HG03064 (cell line): ENCODE results near the gene ELMO2.
"Not testable (repeated sequence)": the region's sequence is repeated elsewhere in the genome, so short reads cannot be mapped to it uniquely, and the experiment has no call there.

Experiments used
- ATAC-seq: cut with Tn5 transposase; IDR thresholded peaks from one replicate; pipeline ENCODE4 v1.9.1; 2021; ENCODE audit warnings: low read depth; ENCODE audit not compliant: unreplicated experiment

ELMO2 gene

GRCh38 chr20:46407671-46407996 is 1.2 kb upstream of the ELMO2 start:
- no peak for ATAC-seq

DNA sequence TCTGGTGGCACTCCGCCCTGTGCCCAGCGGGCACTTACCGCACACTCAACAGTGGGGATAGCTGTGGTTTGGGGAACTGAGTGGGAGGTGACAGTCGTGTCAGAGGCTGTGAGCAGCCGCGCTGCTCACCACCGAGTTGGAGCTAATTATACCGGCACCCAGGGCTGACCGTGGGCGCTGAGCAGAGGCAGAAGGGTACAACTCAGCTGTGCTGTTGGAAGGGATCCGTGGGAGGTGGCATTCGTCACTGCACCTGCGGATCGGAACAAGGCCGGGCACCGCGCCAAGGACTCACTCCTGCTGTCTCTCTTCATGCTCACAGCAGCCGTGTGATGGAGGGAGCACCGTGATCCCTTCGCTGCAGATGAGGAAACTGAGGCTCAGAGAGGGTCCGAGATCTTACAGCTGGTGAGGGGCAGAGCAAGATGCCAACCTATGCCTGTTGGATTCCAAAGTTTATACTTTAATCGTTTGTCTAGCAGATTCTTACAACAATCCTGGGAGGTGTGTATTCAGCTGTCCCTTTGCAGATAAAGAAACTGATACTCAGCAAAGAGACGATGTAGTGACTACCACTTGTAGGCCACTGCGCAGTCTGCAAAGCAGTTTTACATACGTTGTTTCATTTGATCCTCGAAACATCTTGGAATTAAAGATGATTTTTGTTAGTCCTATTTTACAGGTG is 713 bp upstream of the ELMO2 start:
- peak; percentile 32 for ATAC-seq

DNA sequence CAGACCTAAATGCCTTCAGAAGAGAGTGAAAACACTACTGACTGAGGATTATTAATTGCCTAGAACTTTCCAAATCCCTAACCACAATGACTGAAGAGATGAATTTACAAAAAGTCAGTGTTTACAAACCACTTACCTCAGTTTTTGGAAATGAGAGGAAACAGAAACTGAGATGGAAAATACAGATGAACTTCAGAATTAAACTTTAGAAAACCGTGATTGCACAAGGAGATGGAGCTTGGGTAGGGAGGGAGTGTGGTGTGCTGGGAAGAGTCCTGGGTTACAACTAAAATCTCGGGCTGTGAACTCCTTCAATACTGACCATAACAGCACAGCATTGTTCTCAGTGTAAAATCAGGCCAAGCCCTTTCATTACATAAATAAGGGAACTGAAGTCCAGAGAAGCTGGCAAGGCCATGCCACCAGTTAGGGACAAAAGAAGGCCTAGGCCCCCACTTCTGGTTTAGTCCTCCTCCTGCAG is 4.0 kb downstream of the ELMO2 start:
- no peak for ATAC-seq

DNA sequence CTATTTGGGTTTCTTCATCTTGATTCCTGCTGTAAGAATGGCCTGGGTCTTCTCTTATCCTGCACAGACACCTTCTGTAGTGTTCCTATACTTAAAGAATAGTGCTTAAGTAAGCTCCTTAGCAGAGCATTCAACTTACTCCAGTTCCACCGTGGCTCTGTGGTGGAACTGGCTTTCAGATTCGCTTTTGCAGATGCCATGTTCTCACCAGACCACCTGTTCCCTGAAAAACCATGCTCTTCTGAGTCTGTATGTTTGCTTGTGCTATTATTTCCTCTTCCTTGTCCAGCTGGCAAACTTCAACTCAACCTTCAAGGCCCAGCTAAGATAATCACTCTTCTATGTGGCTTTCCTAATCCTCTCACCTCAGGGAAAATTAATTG is 4.9 kb downstream of the ELMO2 start:
- ATAC-seq = no peak

DNA sequence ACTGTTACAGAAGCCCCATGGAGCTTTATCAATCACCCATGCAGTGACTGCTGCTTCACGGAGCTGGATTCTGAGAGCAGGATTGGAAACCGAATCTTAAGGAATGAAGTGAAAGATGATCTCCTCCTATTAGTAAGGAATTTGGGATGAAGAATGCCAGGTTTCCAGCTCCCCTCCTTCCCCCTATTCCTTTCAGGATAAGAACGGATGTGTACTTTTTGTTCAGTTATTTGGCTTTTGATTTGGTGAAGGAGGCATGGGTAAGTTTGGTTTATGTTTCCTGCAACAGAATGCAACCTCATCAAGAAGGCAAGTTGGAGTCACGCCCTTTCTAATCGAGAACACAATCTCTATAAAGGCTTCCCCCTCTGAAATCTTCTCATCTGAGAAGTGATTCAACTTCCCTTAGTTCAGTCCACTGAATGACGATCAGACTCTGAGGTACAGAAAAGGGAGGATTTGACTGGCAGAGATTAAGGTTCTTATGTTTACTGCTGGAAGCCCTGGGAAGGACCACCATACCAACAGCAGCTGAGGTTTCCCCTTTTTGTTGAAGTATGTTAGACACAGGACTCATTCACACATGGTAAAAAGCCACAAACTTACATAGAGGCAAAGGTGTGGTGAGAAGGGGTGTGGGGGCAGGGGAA is 5.5 kb downstream of the ELMO2 start:
- no peak for ATAC-seq

- no peak for ATAC-seq
Measured at GRCh38 chr20:46400253-46400652, 6.2 kb downstream of the ELMO2 start.

- no peak for ATAC-seq
Measured at GRCh38 chr20:46399401-46399800, 7.0 kb downstream of the ELMO2 start.

GRCh38 chr20:46398963-46399362 is 7.5 kb downstream of the ELMO2 start:
- ATAC-seq = no peak

GRCh38 chr20:46396052-46396740 is 10.2 kb downstream of the ELMO2 start:
- no peak for ATAC-seq

DNA sequence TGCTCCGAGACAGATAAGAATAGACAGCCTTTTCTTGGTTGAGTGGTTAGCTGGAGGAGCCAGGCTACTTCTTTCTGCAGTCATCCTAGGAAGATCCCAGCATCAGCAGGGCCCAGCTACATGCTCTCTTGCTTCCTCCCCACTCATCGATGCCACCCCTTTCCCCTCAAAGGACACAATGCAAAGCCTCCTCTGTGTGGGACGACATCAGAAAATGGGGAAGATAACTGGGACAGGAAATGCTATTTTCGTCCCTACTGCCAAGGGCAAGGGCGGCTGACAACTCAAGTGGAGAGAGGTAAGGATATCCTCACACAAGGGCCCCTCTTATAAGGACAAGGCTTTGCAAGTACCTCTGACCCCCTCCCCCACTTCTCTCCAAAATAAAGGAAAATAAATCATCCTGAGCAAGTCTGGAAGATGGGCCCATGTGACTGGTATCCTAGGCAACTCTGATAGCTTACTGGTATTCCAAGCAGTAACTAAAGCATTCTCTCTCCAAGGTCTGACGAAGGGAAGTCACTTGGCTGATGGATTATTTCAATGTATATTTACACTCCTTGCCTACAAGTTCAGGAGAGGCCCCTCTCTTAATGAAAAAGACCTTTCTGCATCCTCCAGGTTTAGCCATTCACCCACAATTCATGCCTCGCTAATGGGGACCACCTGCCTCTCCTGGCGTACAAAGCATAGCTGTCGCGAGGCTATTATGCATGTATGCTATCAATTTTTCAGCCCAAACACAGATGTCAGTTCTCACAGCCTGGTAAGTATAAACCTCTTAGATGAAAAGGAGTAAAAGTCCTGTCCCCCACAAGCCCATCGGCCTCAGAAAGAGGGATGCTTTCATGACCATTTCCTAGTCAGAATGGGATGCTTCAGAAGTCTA is 11.3 kb downstream of the ELMO2 start:
- ATAC-seq = no peak

GRCh38 chr20:46393967-46394366 is 12.4 kb downstream of the ELMO2 start:
- ATAC-seq = no peak

GRCh38 chr20:46388937-46389336 is 17.5 kb downstream of the ELMO2 start:
- no peak for ATAC-seq

DNA sequence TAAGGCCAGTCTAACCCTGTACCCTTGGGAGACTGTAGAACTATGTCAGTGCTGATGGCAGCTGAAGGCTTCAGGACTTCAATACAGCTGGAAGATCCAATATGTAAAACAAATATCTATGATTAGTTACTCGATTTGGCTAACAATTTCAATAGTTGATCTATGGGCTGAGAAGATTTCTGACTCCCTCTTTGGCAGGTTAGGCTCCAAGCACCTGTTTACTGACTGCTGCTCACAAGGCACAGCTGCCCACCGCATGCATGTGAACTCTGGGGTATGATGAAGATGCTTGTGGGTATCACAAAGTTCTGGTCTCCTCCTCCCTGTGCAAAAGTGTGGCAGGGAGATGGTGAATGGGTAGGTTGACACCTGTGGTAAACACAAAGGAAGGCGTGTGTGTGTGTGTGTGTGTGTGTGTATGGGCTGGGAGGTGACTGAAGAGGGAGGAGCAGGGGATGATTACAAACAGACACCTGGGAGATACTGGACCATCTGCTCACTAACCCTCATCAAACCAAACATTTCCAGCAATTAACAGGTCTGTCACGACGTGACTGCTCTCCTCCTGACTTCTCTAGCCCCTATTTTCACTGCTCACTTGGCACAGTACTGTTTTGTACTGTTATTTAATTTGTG is 18.1 kb downstream of the ELMO2 start:
- no peak for ATAC-seq

- not testable (repeated sequence) for ATAC-seq
Measured at GRCh38 chr20:46387054-46387453, 19.4 kb downstream of the ELMO2 start.

DNA sequence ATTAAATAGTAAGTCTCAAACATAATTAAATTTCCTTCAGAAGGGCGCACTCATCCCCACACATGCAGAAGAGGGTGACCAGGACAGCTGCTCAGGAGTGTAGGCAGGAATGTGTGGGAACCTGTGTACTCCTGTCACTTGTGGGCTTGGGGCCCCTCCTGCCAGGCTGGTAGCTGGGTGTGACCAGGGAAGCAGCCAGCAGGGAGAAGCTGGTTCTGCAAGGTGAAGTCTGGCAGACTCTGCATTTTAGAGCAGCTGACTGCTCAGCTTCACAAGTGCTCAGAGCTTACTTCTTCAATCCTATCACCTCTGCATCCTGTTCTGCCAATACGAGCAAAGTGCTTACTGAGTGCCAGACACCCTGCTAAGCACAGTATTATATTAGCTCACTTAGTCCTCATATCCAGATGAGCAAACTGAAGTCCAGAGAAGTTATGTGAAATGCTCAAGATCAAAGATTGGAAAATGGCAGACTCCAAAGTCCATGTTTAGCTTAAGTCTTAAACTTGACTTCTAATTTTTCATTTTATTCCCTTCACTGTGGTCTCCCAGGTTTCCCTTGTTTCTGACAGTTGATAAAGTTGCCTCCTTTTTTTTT is 27.9 kb downstream of the ELMO2 start:
- ATAC-seq = no peak

- no peak for ATAC-seq
Measured at GRCh38 chr20:46377518-46377917, 28.9 kb downstream of the ELMO2 start.

GRCh38 chr20:46376196-46376785 is 30.1 kb downstream of the ELMO2 start:
- no peak for ATAC-seq

GRCh38 chr20:46375771-46376170 is 30.6 kb downstream of the ELMO2 start:
- ATAC-seq = no peak

DNA sequence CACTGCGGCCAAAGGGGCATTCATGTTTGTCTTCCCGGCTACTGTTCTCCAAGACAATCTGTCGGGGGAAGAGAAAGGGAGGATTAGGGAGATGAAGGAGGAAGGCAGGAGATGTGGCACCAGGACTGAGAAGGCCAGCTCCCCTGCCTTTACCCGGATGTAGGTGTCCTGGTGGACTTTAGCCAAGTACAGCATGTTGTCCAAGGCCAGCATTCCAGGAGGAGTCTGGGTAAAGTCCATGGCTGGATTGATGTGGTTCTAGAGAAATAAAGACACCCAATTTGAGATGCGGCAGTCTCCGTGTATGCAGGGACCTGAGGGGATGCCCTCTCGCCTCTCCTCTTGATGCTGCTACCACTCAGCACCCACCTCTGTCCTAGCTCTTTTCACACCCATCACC is 32.0 kb downstream of the ELMO2 start:
- ATAC-seq = no peak

- no peak for ATAC-seq
Measured at GRCh38 chr20:46371656-46372055, 34.8 kb downstream of the ELMO2 start.
